HG03066 (cell line): ENCODE measurements around the gene SCO2.
"Not testable (repeated sequence)": the region's sequence is repeated elsewhere in the genome, so short reads cannot be mapped to it uniquely, and the experiment has no call there.

Experiments used
- ATAC-seq: cut with Tn5 transposase; IDR thresholded peaks from one replicate; pipeline ENCODE4 v1.9.1; 2021; ENCODE audit warnings: low read depth; ENCODE audit not compliant: unreplicated experiment

SCO2 gene

DNA sequence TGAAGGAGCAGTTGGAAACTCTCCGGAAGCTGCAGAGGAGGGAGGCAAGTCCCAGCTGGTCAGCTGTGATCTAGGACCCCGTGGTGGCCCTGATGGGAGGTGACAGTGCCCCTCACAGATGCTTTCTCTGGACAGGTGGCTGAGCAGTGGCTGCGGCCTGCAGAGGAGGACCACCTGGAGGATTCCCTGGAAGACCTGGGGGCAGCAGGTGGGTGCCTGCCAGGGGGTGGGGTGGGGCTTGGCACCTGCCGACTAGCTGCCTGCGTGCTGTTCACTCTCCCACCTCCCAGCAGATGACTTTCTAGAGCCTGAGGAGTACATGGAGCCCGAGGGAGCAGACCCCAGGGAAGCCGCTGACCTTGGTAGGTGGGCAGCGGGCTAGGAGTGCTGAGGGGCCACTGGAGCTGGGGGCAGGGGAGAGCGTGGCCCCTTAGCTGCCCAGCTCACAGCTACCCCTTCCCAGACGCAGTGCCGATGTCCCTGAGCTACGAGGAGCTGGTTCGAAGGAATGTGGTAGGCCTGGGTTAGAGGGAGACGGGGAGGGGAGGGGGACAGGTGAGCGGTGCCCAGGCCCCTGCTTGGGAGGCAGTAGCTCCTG is 3.1 kb downstream of the SCO2 start:
- no peak for ATAC-seq

DNA sequence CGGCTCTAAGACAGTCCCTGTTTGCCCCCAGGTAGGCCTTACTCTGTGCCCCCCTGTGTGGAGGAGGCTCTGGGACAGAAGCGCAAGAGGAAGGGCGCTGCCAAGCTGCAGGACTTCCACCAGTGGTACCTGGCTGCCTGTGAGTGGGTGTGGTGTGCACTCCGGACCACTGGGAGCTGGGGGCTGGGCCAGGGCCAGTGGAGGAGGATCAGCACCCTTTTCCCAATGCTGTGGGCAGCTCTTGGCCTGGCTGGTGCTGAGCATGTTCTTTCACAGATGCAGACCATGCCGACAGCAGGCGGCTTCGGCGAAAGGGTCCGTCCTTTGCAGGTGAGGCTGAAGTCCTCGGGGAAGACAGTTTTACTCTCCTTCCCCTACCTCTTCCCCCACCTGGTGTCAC is 3.7 kb downstream of the SCO2 start:
- ATAC-seq = no peak

DNA sequence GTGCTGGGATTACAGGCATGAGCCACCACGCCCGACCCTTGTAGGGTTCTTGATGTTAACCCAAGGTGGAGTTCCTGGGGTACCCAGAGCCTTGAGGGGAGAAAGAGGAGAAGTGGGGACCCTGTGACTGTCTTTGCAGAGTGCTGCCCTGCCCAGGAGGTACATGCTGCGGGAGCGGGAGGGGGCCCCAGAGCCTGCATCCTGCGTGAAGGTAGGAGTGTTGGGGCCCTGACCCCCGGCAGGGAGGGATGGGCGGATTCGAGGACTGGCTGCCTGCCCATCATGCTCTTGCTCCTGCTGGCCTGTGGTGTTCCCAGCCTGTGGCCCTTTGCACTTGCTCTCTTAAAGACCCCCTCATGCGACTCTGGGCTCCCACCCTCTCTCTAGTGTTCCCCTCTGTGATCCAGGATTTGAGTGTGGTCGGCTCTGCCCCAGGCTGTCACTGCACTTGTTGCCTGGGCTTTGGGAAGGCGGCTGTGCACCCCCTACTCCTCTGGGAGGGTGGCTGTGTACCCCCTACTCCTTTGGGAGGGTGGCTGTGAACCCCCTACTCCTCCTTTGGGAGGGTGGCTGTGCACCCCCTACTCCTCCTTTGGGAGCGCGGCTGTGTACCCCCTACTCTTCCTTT is 4.5 kb downstream of the SCO2 start:
- no peak for ATAC-seq

DNA sequence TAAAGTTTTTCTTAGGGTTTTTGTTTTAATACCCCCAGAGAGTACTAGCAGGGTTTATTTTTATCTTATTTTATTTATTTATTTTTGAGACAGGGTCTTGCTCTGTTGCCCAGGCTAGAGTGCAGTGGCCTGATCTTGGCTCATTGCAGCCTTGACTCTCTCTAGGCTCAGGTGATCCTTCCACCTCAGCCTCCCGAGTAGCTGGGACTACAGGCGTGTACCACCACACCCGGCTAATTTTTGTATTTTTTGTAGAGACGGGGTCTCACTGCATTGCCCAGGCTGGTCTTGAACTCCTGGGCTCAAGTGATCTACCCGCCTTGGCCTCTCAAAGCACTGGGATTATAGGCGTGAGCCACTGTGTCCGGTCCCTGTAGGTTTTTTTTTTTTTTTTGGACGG is 5.2 kb downstream of the SCO2 start:
- not testable (repeated sequence) for ATAC-seq

DNA sequence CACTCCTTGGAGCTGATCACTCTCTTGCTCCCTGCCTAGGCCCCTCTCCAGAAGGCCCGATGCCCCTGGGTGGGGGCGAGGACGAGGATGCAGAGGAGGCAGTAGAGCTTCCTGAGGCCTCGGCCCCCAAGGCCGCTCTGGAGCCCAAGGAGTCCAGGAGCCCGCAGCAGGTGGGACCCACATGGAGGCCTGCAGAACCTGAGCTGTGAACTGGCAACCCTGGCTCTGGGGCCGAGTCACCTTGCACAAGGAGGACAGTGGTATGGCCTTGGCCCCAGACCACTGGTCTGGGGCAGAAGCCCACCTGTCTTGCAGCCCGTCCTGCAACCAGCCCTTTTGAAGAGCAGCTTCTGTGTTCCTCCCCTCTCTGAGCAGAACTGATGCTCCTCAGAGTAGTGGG is 6.2 kb downstream of the SCO2 start:
- ATAC-seq = no peak

DNA sequence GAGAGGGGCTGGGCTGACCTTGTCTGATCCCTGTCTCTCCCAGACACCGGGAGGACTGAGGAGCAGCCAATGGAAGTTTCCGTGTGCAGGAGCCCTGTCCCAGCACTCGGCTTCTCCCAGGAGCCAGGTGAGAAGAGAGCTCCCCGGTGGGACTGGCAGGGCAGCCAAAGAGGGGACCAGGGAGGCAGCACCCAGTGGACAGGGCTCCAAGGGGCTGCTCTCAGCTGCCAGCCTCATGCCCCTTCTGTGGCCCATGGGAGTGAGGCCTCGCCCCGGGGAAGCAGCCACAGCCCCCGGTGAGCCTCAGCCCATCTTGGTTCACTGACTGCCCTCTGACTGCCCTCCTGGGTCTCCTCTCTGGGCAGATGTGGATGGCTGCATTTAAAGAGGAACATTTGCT is 6.8 kb downstream of the SCO2 start:
- ATAC-seq = no peak

DNA sequence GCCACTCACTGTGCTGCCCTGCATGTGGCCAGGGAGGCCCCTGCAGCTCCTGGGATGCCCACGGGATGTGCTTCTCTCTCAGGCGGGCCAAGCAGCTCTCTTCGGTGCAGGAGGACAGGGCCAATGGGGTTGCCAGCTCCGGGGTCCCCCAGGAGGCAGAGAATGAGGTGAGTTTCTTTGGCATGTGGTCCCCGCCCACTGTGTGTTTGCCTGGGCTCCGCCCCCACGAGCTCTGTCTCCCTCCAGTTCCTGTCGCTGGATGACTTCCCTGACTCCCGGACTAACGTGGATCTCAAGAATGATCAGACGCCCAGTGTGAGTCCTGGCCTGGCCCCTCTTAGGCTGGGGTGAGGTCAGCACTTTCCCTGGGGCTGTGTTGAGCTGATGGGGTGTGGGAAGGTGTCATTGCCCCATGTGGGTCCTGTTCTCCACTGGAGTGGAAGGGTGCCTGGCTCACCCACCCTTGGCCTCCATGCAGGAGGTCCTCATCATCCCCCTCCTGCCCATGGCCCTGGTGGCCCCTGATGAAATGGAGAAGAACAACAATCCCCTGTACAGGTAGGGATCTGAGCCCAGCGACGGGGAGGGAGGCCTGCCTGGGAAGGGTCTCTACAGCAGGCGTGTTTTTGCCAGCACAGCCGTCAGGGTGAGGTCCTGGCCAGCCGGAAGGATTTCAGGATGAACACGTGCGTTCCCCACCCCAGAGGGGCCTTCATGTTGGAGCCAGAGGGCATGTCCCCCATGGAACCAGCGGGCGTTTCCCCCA is 7.7 kb downstream of the SCO2 start:
- ATAC-seq = no peak

DNA sequence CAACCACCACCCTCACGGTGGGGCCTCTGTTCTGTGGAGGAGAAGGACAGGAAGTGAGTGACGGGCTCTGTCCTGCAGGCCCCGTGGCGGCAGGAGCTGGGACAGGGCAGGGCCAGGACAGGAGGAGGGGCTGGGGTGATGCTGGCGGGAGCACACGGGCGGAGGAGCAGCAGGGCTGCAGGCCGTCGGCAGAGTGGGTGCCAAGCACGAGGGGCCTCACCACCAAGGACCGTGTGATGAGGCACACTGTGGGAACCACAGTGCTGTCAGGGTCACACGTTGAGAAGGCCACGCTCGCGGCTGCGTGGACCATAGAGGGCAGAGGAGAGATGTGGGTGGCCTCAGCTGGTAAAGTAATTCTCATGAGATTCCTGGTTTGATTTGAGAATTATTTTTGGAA is 8.5 kb downstream of the SCO2 start:
- no peak for ATAC-seq

DNA sequence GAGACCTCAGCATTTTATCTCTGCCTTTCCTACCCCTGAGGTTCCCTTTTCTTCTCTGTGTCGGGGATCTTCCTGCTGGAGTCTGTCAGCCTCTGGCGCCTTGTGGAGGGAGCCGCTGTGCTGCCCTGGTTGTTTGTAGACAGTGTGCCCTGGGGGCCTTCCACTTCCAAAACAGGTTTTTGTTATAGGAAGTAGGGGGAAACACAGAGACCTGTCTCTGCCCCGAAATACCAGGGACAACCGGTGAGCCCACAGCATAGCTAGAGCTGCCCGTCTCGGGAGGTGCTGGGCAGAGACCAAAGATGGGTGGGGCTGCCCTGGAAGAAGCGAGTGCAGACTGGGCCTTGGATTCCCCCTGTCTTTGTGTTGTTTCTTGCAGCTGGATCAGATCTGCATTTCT is 9.3 kb downstream of the SCO2 start:
- ATAC-seq = no peak

DNA sequence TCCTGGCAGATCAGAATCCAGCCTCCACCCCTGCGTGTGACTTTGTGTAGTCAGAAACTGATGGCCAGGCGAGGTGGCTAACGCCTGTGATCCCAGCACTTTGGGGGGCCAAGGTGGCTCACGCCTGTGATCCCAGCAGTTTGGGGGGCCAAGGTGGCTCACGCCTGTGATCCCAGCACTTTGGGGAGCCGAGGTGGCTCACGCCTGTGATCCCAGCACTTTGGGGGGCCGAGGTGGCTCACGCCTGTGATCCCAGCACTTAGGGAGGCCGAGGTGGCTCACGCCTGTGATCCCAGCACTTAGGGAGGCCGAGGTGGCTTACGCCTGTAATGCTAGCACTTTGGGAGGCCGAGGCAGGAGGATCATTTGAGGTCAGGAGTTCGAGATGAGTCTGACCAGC is 12.2 kb downstream of the SCO2 start:
- ATAC-seq = no peak

DNA sequence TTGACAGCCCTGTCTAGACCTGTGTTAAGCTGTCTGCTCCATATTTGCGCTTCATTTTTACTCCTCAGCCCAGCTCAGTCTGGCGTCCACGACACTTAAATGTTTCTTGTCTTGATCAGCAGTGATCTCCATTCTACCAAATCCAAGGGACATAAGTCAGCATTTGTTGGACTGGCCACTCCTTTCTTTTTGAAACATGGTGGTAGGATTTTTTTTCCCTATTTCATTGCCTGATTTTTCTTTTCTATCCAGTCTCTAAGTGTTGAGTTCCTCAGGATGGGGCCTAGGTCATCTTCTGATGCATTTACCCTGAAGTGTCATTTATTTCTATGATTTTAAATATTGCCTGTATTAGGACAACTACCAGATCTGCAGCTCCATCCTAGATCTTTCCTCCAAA is 16.5 kb downstream of the SCO2 start:
- no peak for ATAC-seq

DNA sequence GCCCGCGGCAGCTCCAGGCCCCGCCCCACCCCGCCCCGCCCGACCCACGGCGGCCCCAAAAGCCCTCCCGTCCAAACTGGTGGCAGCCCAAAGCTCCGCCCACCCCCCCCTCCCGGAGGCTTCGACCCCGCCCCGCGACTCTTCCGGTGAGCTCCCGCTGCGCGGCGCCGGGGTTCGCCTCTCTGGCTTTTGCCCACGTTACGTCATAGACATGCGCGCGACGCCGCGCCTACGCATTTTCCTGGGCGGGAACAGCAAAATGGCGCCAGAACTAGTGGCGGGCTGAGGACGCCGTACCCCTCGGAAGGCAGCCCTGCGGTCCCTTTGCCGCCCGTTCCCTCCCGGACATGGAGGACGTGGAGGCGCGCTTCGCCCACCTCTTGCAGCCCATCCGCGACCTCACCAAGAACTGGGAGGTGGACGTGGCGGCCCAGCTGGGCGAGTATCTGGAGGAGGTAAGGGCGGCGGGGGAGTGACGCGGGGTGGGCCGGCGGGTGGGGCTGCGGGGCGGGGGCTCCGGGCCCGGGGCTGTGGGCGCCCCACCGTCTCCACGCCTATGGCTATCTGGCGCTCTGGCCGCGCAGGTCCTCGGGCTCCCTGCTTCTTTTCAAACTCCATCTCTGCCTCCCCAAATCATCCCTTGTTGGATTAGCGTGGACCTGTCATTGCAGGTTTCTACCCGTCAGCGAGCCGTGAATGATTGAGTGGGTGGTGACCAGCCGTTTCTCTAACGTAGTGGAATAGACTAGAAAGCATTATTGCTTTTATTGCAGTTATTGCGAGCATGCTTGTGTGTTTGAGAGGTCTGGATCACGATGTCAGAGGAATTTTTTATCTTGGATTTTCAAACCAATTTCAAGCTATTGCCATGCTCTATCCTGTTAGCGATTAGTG is 17.2 kb downstream of the SCO2 start, which contains the start of gene NCAPH2:
NCAPH2 (plus strand) TSS at position 234 of the 894 bp plus-strand sequence; CDS start at position 348, 114 bp downstream.
- peak; percentile 64 for ATAC-seq

DNA sequence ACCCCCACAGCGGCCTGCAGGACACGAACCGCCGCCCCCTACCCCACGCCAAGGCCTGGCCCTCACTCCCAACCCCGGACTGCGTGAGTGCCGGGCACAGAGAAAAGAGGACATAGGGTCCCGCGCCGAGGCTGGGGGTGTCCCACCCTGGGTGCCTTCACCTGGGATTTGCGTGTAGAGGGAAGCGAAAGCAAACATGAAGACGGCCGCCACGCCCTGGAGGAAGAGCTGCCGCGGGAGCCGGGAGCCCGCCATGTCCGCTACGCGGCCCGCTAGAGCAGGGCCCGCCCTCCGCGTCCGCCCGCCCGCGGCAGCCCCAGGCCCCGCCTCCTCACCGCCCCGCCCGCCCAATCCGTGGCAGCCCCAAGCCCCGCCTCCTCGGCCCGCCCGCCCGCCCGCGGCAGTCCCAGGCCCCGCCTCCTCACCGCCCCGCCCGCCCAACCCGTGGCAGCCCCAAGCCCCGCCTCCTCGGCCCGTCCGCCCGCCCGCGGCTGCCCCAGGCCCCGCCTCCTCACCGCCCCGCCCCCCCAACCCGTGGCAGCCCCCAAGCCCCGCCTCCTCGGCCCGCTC is 17.9 kb downstream of the SCO2 start, which contains the start of gene LMF2:
LMF2 (minus strand) TSS at position 282 of the 570 bp plus-strand sequence; CDS start at position 255, 27 bp downstream.
- ATAC-seq = peak; percentile 54

DNA sequence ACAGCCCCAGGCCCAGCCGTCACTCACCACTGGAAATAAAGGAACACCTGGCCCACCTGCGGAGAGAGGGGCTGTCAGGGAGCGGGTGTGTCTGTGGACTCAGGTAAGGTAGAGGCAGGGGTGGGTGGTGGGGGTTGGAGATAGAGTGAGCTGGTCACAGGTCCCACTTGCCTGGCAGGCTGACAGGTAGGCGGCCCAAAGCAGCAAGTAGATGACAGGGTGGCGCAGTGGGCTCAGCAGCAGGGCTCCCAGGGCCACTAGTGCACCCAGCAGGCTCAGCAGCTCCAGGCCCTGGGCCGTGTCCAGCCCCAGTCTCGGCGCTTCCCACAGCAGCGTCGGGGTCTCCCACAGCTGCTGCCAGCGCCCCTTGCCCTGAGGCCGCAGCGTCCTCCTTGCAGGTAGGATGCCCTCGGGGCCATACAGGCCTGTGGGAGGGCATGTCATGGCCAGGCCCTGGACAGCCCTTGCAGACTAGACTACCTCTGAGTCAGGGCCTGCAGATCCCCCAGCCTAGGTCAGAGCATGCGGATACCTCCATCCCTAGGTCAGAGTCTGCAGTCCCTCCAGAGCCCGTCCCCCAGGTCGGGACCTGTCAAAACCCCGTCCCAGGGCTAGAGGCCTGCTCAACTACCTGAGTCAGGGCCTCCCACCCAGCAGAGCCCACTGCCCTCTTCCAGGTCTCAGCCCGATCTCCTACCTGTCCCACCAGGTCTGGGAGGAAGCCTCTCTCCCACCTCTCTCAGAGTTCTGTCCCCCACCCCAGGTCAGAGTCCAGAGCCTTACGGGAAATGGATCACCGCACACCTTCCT is 18.6 kb downstream of the SCO2 start:
- no peak for ATAC-seq

DNA sequence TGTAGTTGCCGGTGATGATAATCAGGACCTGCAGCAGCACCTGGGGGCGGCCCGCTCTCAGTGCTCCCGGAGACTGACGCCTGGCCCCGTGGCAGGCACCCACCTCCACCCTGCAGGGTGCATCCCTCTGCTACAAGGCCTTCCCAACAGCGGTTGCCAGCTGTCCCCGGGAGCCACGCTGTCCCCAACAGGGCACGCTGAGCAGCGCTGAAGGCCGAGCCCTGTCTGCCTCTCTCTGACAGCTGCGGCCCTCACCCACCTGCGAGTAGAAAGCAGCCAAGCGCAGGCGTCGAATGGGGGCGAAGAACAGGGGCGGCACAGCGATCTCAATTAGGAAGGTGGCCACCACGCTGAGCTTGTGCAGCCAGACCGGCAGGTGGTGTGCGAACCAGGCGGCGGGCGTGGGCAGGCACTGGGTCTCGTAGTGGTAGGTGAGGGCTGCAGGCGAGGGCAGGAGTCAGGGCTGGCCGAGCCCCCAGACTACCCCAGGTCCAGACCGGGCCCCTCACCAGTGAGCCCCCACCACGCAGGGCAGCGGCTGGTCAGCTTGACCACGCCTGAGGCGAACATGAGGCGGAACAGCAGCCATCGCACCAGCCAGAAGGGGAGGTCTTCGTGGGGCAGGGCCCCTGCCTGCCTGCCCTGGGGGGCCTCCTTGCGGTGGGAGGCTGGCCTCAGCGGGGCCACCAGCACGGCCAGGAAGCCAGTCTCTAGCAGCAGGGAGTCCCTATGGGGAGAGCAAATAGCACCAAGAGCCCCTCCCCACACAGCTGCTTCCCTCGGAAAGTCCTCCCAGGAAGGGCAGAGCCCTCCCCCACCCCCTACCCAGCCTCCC is 19.4 kb downstream of the SCO2 start:
- no peak for ATAC-seq

DNA sequence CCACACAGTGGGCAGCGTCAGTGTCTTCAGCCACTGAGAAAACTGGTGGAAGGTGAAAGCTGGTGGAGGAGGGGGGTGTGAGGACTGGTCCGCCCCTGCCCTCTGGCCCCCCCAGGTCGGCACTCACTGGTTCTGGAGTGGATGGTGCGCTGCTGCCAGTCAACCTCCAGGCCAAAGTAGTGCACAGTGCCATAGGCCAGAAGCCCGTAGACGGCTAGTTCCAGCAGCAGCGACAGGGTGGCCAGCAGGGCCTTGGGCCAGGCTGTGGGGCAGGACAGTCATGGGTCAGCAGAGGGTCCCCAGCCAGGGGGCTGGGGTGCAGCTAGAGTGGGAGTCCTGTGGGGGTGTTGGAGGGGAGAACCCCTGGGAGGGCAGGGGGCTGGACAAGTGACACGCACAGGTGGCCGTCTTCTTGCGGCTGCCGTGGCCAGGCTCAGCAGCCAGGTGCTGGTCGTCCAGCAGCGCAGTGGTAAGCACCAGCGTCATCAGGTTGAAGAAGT is 20.1 kb downstream of the SCO2 start:
- ATAC-seq = no peak

DNA sequence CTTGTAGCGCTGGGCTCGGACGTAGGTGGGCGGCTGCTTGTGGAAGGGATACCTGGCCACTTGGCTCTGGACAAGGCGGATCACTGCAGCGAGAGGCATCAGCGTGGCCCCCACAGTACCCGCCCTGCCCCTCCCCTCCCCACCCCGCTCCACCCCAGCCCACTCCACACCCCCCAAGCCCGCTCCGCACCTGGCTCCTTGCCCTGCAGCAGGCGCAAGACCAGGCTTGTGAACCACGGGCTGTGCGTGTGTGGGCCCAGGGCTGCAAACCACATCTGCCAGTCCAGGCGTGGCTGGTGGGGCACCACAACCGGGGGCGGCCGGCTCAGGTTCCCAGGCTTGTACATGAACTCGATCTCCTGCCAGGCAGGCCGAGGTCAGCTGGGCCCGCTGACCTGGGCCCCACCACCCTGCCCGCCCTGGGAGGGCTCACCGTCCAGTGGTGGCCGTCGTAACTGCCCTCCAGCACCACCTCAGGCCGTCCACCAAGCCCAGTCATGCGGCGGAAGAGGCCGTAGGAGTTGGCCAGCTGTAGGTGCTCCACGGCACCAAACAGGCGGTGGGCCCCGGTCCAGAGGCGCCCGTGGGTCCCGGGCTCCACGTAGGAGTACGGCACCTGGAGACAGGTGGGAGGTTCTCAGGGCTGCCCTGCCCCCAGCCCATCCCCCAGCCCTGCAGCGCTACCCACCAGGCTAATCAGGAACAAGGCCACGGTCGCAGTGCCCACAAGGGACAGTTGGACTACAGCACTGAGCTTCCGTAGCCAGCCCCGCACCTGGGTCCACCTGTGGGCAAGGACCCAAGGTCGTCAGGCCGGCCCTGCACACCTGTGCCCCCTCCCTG is 20.8 kb downstream of the SCO2 start:
- ATAC-seq = no peak
